Right lobe of liver (tissue), 6 donors: ENCODE measurements around the gene RNF150. TPM values are rescaled to one million over a fixed set of nuclear protein-coding genes. Genes with fewer than 3 reads are reported as not detected.
"Not testable (repeated sequence)": the region's sequence is repeated elsewhere in the genome, so short reads cannot be mapped to it uniquely, and the experiment has no call there.

Experiments
- ATAC-seq, 4 donors: fragments of 200-7000 bp; cut with Tn5 transposase; one replicate each; pipeline ENCODE4 v1.9.1; 2020; ENCODE audit warnings: mild to moderate bottlenecking in 4 of 4, moderate library complexity in 4 of 4
- DNase-seq, 3 donors: peaks; one replicate each; pipeline ENCODE4 v3.0.0-alpha.2; 2020
- H3K27ac ChIP-seq, 3 donors: fragments of 200-600 bp; one replicate each; pipeline ENCODE4 v1.8.0; 2022
- H3K27me3 ChIP-seq, 2 donors: fragments of 200-600 bp; one replicate each; pipeline ENCODE4 v1.8.0; 2022
- H3K36me3 ChIP-seq, 4 donors: fragments of 200-600 bp; sonication (generic) in 1 of 4; one replicate each; pipeline versions ENCODE4 v1.5.1 to v1.8.0; 2017 to 2022; ENCODE audit warnings: control low read depth in 1 of 4
- H3K4me1 ChIP-seq, 4 donors: fragments of 200-600 bp; sonication (generic) in 1 of 4; one replicate each; pipeline versions ENCODE4 v1.5.1 to v1.8.0; 2017 to 2022; ENCODE audit warnings: control low read depth in 1 of 4
- H3K4me3 ChIP-seq, 3 donors: fragments of 200-600 bp; one replicate each; pipeline ENCODE4 v1.8.0; 2022
- H3K9me3 ChIP-seq, 4 donors: fragments of 200-600 bp; sonication (generic) in 1 of 4; one replicate each; pipeline versions ENCODE4 v1.5.1 to v1.8.0; 2017 to 2022; ENCODE audit warnings: control low read depth in 1 of 4
- POLR2A ChIP-seq: fragments of 450-650 bp; IDR thresholded peaks from one replicate; pipeline ENCODE4 v1.6.1; 2017; ENCODE audit warnings: antibody characterized with exemption, mild to moderate bottlenecking
- WGBS: methylation state at CpG from one replicate; pipeline ENCODE4 v1.1.6; 2018; ENCODE audit warnings: low coverage, low lambda C conversion rate; ENCODE audit not compliant: insufficient coverage; ENCODE audit errors: missing lambda C conversion rate; 5-methylcytosine and 5-hydroxymethylcytosine counted together
- intact Hi-C, 2 donors: fragments of 100-400 bp; cut with DNase I; formaldehyde crosslinking; loops; one replicate each; pipeline versions ENCODE4 v1.11.2 to v1.14.1; 2022
- total RNA-seq, 6 experiments: library from RNA; depleted of rRNA in 2 of 6; stranded (reverse); fragments of >200 nt in 2 of 6; fragmentation: NEBNext Ultra II Directional in 3 of 6; extraction: Animal tissue kit (Norgen Biotek cat#: 25700) in 3 of 6; gene quantifications; one replicate each; pipeline versions ENCODE4 v1.1.0 to v1.2.4, GENCODE V29; 2016 to 2023
- TF ChIP-seq, protein P1 (sequence below), 4 donors: fragments of 200-600 bp in 3 of 4; fragments of 450-650 bp in 1 of 4; IDR thresholded peaks; one replicate each; pipeline versions ENCODE4 v1.5.1 to v1.8.0; 2016 to 2022; ENCODE audit warnings: antibody characterized with exemption in 4 of 4, mild to moderate bottlenecking in 2 of 4
- donor health status: DM: no; HTN: yes; CAD: no.
- donor health status: DM: no; HTN: no; CAD: no.
- donor health status: DM: no; HTN: no; CAD: no.
- donor health status: DM: no; HTN: yes; CAD: no.
- donor health status: DM: no; HTN: yes; CAD: no.

RNF150 gene
- total RNA-seq, 6 experiments from 2014 or later, result 1.2 to 1.8 (median 1.5) TPM

DNA sequence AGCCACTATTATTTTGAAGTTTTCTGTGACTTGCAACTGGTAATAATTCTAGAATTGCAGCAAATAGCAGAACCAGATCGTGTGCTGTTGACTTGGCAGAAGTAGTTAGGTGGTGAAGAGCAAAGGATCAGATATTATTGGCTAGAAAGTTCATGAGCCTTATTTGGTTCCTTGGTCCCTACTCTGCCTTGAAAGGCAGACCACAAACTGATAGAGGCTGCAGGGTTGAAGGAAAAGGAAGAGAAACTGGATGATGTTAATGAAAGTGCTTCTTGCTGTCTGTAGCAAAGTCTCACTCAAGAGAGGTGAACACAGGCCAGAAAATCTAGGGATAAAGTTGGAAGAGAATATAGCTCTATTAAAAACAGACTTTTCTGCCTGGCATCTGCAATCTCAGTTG lies 41.2 kb upstream of the RNF150 start:
- no peak for DNase-seq
- Histone ChIP-seq H3K9me3 (no peaks in the 10 kb centered on the region), H3K27me3 (no peaks in the 10 kb centered on the region), H3K36me3 (no peaks in the 10 kb centered on the region), H3K4me1 (no peaks in the 10 kb centered on the region), H3K4me3 (no peak overlapping the region), H3K27ac (no peak overlapping the region)
- peak in 1 of 4 donors; percentile 40 for ATAC-seq
- intact Hi-C loops, result no loop called here
- TF ChIP-seq, protein P1, sequence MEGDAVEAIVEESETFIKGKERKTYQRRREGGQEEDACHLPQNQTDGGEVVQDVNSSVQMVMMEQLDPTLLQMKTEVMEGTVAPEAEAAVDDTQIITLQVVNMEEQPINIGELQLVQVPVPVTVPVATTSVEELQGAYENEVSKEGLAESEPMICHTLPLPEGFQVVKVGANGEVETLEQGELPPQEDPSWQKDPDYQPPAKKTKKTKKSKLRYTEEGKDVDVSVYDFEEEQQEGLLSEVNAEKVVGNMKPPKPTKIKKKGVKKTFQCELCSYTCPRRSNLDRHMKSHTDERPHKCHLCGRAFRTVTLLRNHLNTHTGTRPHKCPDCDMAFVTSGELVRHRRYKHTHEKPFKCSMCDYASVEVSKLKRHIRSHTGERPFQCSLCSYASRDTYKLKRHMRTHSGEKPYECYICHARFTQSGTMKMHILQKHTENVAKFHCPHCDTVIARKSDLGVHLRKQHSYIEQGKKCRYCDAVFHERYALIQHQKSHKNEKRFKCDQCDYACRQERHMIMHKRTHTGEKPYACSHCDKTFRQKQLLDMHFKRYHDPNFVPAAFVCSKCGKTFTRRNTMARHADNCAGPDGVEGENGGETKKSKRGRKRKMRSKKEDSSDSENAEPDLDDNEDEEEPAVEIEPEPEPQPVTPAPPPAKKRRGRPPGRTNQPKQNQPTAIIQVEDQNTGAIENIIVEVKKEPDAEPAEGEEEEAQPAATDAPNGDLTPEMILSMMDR (IDR thresholded peaks at IDR 0.05), result no peak
- TF ChIP-seq POLR2A, result no peak
- 47% methylated on average over 1 of the region's 1 CpG for WGBS

GRCh38 chr4:141170671-141171070 lies 37.4 kb upstream of the RNF150 start:
- Histone ChIP-seq H3K27me3 (no peaks in the 10 kb centered on the region), H3K4me1 (no peaks in the 10 kb centered on the region), H3K27ac (no peak overlapping the region), H3K9me3 (no peaks in the 10 kb centered on the region), H3K36me3 (no peaks in the 10 kb centered on the region), H3K4me3 (no peak overlapping the region)
- TF ChIP-seq, protein P1 (IDR thresholded peaks at IDR 0.05), result no peak
- TF ChIP-seq POLR2A, result no peak
- intact Hi-C loops, result no loop called here
- ATAC-seq (no peak), DNase-seq (no peak)
- WGBS, result 57% methylated on average over 3 of the region's 3 CpGs

DNA sequence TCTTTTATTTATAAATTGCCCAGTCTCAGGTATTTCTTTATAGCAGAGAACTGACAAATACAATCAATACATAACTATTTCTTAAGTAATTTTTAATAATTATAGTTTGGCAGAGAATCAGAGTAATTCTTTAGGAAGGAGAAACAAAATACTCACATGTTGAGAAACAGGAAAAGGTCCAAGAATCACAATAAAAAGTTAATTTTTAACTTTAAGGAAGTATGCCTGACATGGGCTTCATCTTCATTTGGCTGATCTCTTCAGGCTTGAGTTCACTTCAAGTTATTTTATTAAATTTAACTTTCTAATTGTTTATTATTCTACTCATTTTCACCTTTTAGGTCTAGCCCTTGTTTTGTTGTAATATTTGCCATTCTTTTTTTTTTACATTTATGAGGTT lies 36.1 kb upstream of the RNF150 start:
- intact Hi-C loops, result no loop called here
- H3K27ac ChIP-seq, result no peak overlapping the region
- no peak for TF ChIP-seq POLR2A
- TF ChIP-seq, protein P1 (IDR thresholded peaks at IDR 0.05), result no peak
- no peak for ATAC-seq
- H3K4me1 ChIP-seq, result no peaks in the 10 kb centered on the region
- H3K4me3 ChIP-seq, result no peak overlapping the region
- no peaks in the 10 kb centered on the region for H3K36me3 ChIP-seq
- DNase-seq, result no peak
- H3K27me3 ChIP-seq, result no peaks in the 10 kb centered on the region
- H3K9me3 ChIP-seq, result no peaks in the 10 kb centered on the region

GRCh38 chr4:141165001-141165400 lies 31.7 kb upstream of the RNF150 start:
- H3K27me3 ChIP-seq, H3K36me3 ChIP-seq, H3K4me1 ChIP-seq, H3K9me3 ChIP-seq, H3K27ac ChIP-seq, H3K4me3 ChIP-seq, intact Hi-C loops, ATAC-seq, DNase-seq: not testable (repeated sequence)
- 62% methylated on average over 5 of the region's 5 CpGs for WGBS

DNA sequence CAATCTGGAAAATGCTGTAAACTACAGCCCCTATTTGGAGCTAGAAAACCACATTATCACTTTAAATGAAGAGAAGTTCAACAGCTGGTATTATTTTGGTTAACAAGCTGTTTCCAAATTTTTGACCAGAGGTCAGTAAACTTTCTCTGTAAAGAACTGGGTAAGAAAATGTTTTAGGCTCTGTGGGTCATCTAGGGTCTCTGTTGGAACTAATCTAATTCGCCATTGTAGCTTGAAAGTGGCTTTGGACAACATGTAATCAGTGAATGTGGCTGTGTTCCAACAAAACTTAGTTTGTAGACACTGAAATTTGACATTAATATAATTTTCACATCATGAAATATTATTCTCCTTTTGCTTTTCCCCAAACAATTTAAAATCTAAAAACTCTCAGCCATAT lies 25.8 kb upstream of the RNF150 start:
- WGBS, result 47% methylated on average over 1 of the region's 1 CpG
- Histone ChIP-seq H3K36me3 (no peaks in the 10 kb centered on the region), H3K27ac (no peak overlapping the region), H3K4me3 (no peak overlapping the region), H3K9me3 (no peaks in the 10 kb centered on the region), H3K27me3 (no peaks in the 10 kb centered on the region), H3K4me1 (no peaks in the 10 kb centered on the region)
- intact Hi-C loops, result no loop called here
- TF ChIP-seq, protein P1 (IDR thresholded peaks at IDR 0.05), result no peak
- TF ChIP-seq POLR2A, result no peak
- no peak for DNase-seq
- ATAC-seq, result no peak
